GM19193 (cell line): ENCODE measurements around the gene PARVG.

Experiments
- POLR2A ChIP-seq: IDR thresholded peaks from 4 replicates; pipeline ENCODE4 v1.6.1; 2011; ENCODE audit not compliant: insufficient read depth, insufficient read length; ENCODE audit errors: extremely low read depth

PARVG gene

DNA sequence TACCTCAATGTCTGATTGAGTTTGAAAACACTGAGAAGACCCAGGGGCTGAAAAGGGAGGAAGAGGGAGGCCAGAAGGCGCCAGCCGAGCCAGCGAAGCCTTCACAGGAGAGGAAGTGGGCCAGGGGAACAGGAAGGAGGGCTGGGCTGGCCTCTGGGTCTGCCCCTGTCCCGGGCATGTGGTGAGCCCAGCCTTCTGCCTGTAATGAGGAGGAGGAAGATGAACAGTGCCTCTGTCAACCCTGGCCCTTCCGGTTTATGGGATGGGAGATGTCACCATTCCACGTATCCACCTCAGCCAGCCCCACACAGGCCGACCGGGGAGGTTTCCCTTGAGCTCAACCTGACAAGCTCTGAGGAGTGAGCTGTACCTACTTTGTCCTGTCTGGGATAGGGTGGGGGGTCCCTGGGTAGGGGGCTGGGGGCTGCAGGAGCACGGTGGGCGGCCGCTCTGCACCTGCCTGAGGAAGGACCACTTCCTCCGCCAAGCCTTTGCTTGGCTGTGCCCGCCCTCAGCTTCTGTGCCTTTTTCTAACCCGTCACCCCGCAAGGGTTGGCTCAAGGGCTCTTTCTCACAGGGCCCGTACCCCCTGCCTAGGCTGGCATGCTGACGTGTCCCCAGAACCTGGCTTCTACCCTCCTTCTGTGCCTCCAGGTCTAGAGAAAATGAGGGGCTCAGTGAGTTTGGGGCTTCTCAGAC lies 2.0 kb downstream of the PARVG start:
- peak; percentile 42 for TF ChIP-seq POLR2A

GRCh38 chr22:44183287-44183588 lies 2.5 kb downstream of the PARVG start:
- TF ChIP-seq POLR2A = no peak

GRCh38 chr22:44184006-44184405 lies 3.3 kb downstream of the PARVG start:
- TF ChIP-seq POLR2A = no peak

GRCh38 chr22:44185237-44186120 lies 4.8 kb downstream of the PARVG start:
- TF ChIP-seq POLR2A = no peak

DNA sequence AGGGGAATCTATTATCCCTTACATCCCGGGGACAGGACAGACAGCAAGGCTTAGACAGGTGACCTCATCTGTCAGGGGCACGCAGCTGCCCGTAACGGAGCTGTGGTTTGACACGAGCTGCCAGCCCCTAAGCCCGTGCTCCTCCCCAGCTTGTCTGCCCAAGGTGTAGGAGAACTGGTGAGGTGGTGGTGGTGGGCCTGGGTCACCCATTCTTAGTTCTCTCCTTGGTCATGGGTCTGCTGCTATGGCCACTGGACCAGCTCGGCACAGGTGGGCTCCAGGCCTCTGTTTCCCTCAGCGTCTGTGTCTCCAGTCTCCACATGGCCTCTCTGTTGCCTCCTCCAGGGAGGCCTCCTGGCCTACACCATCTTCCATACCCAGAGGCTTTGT lies 5.4 kb downstream of the PARVG start:
- no peak for TF ChIP-seq POLR2A

- TF ChIP-seq POLR2A = no peak
Observed at GRCh38 chr22:44186737-44187136, 6.0 kb downstream of the PARVG start.

GRCh38 chr22:44187652-44188230 lies 7.0 kb downstream of the PARVG start:
- TF ChIP-seq POLR2A = no peak

- no peak for TF ChIP-seq POLR2A
Observed at GRCh38 chr22:44188316-44188715, 7.6 kb downstream of the PARVG start.

DNA sequence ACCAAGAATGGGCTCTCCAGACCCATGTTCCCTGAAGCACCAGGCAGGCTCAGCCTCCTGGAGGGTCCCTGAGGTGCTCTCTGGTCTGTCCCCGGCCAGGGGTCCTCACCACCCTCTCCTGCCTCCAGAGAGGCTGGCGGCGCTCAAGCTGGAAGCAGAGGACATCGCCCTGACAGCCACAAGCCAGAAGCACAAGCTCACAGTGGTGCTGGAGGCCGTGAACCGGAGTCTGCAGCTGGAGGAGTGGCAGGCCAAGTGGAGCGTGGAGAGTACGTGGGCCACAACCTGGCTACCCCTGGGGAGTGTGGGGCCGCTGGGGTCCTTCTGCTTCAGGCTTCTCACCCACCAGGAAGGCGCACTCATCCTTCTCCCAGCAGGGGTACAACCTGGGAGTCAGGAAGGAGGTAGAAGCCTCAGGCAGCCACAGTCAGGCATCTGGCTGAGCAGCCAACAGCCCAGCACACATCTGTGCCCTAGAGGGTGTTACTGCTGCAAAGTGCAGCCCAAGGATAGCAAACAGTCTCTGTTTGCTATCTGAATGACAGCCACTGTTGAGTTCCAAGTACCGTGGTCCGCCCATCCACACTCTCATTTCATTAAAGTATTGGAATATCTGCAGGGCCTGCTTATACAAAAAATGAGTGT lies 8.4 kb downstream of the PARVG start:
- no peak for TF ChIP-seq POLR2A

GRCh38 chr22:44190381-44190976 lies 9.8 kb downstream of the PARVG start:
- peak; percentile 30 for TF ChIP-seq POLR2A

GRCh38 chr22:44191036-44191454 lies 10.3 kb downstream of the PARVG start:
- no peak for TF ChIP-seq POLR2A

- TF ChIP-seq POLR2A = no peak
Observed at GRCh38 chr22:44192098-44192815, 11.5 kb downstream of the PARVG start.

DNA sequence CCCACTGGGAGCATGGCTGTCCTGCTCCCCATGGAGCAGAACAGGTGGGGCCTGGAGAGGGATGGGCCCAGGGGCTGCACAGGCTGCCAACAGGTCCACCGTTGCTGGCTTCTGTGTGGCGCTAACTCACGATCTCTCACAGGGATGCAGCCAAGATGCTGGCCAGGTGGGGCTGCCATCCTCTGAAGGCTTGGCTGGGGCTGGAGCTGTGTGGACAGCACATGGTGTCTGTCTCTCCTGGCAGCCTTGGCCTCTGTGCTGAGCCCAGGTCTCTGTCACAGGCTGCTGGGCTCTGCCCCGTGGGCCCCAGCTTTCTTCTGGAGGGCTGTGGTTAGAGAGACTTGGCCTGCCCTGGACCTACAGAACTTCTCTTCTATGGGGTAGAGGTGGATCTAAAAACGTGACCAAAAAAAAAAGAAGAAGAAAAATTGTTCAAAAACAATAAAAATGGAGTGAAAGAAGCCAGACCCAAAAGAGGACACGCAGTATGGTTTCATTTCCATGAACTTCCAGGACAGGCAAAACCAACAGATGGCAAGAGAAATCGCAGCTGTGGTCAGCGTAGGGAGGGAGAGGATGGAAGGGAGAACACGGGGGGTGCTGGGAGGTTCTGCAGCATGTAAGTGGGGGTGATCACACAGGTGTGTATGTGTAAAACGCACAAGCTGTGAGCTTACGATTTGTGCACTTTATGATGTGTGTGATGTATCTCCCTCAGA lies 12.2 kb downstream of the PARVG start:
- TF ChIP-seq POLR2A = no peak

GRCh38 chr22:44193535-44193891 lies 12.8 kb downstream of the PARVG start:
- no peak for TF ChIP-seq POLR2A

DNA sequence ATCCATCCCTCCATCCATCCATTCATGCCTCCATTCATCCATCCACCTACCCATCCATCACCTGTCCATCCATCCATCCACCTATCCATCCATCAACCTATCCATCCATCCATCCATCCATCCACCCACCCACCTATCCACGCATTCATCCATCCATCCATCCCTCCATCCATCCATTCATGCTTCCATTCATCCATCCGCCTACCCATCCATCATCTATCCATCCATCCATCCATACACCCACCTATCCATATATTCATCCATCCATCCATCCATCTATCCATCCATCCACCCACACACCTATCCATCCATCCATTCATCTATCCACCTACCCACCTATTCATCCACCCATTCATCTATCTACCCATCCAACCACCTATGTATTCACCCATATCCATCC lies 13.8 kb downstream of the PARVG start:
- no peak for TF ChIP-seq POLR2A
